Neuronal stem cell (in vitro differentiated cells): ENCODE measurements around the gene CCDC141.

ENCODE experiments used
- DNase-seq: peaks from one replicate; pipeline ENCODE4 v3.0.0-alpha.2; 2013; ENCODE audit warnings: low spot score
- H2AFZ ChIP-seq: one replicate; pipeline ENCODE4 v1.6.1; 2013; ENCODE audit warnings: mild to moderate bottlenecking, low read length, inconsistent platforms
- H2AK5ac ChIP-seq: 2 replicates; pipeline ENCODE4 v1.6.1; 2013; ENCODE audit warnings: low read depth, mild to moderate bottlenecking, inconsistent platforms, low read length, moderate library complexity, mixed read lengths
- H2BK120ac ChIP-seq: 2 replicates; pipeline ENCODE4 v1.6.1; 2013; ENCODE audit warnings: low read depth, mild to moderate bottlenecking, inconsistent platforms, low read length, moderate library complexity, mixed read lengths
- H2BK12ac ChIP-seq: one replicate; pipeline ENCODE4 v1.6.1; 2013; ENCODE audit warnings: low read length, inconsistent platforms
- H2BK15ac ChIP-seq: 2 replicates; pipeline ENCODE4 v1.6.1; 2013; ENCODE audit warnings: mild to moderate bottlenecking, low read length, inconsistent platforms, mixed read lengths
- H2BK5ac ChIP-seq: one replicate; pipeline ENCODE4 v1.6.1; 2013; ENCODE audit warnings: inconsistent platforms, mild to moderate bottlenecking, low read length, moderate library complexity
- H3K14ac ChIP-seq: one replicate; pipeline ENCODE4 v1.6.1; 2013; ENCODE audit warnings: low read length, inconsistent platforms
- H3K18ac ChIP-seq: 2 replicates; pipeline ENCODE4 v1.6.1; 2013; ENCODE audit warnings: low read length, inconsistent platforms
- H3K23ac ChIP-seq: 2 replicates; pipeline ENCODE4 v1.6.1; 2013; ENCODE audit warnings: low read depth, mild to moderate bottlenecking, mixed read lengths, low read length, inconsistent platforms; ENCODE audit not compliant: poor library complexity
- H3K27ac ChIP-seq: replicated peaks from 3 replicates; pipeline ENCODE4 v1.5.1; 2013; ENCODE audit warnings: low read length, inconsistent platforms
- H3K27me3 ChIP-seq, 3 experiments: 2 replicates each; pipeline ENCODE4 v1.6.1; 2013; ENCODE audit warnings: low read length in 3 of 3, mild to moderate bottlenecking in 2 of 3, inconsistent platforms in 1 of 3, low read depth in 1 of 3, mixed read lengths in 1 of 3, moderate library complexity in 1 of 3; ENCODE audit not compliant: control insufficient read depth in 3 of 3, insufficient read depth in 3 of 3
- H3K36me3 ChIP-seq, 2 donors: replicated peaks in 1 of 2; 2 replicates each; pipeline ENCODE4 v1.6.1; 2013; ENCODE audit warnings: low read length in 2 of 2; ENCODE audit not compliant: control insufficient read depth in 2 of 2, insufficient read depth in 2 of 2
- H3K4ac ChIP-seq: 2 replicates; pipeline ENCODE4 v1.6.1; 2013; ENCODE audit warnings: inconsistent platforms, mild to moderate bottlenecking, low read length, moderate library complexity
- H3K4me1 ChIP-seq, 2 donors: 1 replicate in 1 of 2; 2 replicates in 1 of 2; pipeline ENCODE4 v1.6.1; 2013; ENCODE audit warnings: low read length in 2 of 2, low read depth in 1 of 2; ENCODE audit not compliant: control insufficient read depth in 2 of 2, insufficient read depth in 1 of 2
- H3K4me2 ChIP-seq: one replicate; pipeline ENCODE4 v1.6.1; 2013; ENCODE audit warnings: mild to moderate bottlenecking, low read length, inconsistent platforms; ENCODE audit not compliant: insufficient read depth, poor library complexity, severe bottlenecking
- H3K4me3 ChIP-seq, 2 donors: 2 replicates each; pipeline ENCODE4 v1.5.1; 2013; ENCODE audit warnings: low read length in 2 of 2, mild to moderate bottlenecking in 2 of 2, inconsistent platforms in 1 of 2, moderate library complexity in 1 of 2
- H3K79me1 ChIP-seq: one replicate; pipeline ENCODE4 v1.6.1; 2013; ENCODE audit warnings: low read depth, mild to moderate bottlenecking, inconsistent platforms, low read length, moderate library complexity
- H3K9ac ChIP-seq: one replicate; pipeline ENCODE4 v1.6.1; 2013; ENCODE audit warnings: mild to moderate bottlenecking, low read depth, low read length, inconsistent platforms; ENCODE audit not compliant: poor library complexity
- H3K9me3 ChIP-seq, 2 donors: replicated peaks in 1 of 2; 2 replicates each; pipeline versions ENCODE3 to v1.6.1; 2013; ENCODE audit warnings: low read length in 2 of 2, mild to moderate bottlenecking in 2 of 2, inconsistent platforms in 1 of 2, low read depth in 1 of 2, mixed read lengths in 1 of 2, moderate library complexity in 1 of 2; ENCODE audit not compliant: control insufficient read depth in 2 of 2, insufficient read depth in 1 of 2
- H4K8ac ChIP-seq: one replicate; pipeline ENCODE4 v1.6.1; 2013; ENCODE audit warnings: low read depth, mild to moderate bottlenecking, inconsistent platforms, low read length, moderate library complexity
- H4K91ac ChIP-seq: one replicate; pipeline ENCODE4 v1.6.1; 2013; ENCODE audit warnings: low read length, low read depth, mild to moderate bottlenecking, inconsistent platforms; ENCODE audit not compliant: poor library complexity
- WGBS, 2 donors: extraction: QIAGEN DNeasy Blood & Tissue Kit; methylation state at CpG; one replicate each; pipeline ENCODE4 v1.1.7; 2013; ENCODE audit warnings: missing lambda C conversion rate in 2 of 2, mixed read lengths in 1 of 2; ENCODE audit not compliant: insufficient read length in 2 of 2, insufficient replicate concordance in 1 of 2; ENCODE audit errors: extremely low coverage in 2 of 2; 5-methylcytosine and 5-hydroxymethylcytosine counted together

The CCDC141 gene

GRCh38 chr2:178844269-178844668, 205.7 kb downstream of the CCDC141 start:
- Histone ChIP-seq H3K79me1 (no peaks in the 10 kb centered on the region), H2BK15ac (no peak overlapping the region), H2AFZ (no peak overlapping the region), H2BK5ac (no peak overlapping the region), H3K27ac (no peak overlapping the region), H3K18ac (no peak overlapping the region), H2BK120ac (no peak overlapping the region), H3K9ac (no peak overlapping the region), H3K4ac (no peak overlapping the region), H4K8ac (no peak overlapping the region), H3K36me3 (no peaks in the 10 kb centered on the region), H2BK12ac (no peak overlapping the region), H3K4me1 (no peaks in the 10 kb centered on the region), H3K14ac (no peak overlapping the region), H3K9me3 (peaks cover 0 to 2% of the 10 kb centered on the region in 2 donors), H3K23ac (no peak overlapping the region), H3K4me2 (no peak overlapping the region), H3K27me3 (no peaks in the 10 kb centered on the region), H2AK5ac (no peak overlapping the region), H3K4me3 (no peak overlapping the region), H4K91ac (no peak overlapping the region)
- WGBS, 2 donors: no CpG with 5 or more reads among the region's 4 CpGs
- no peak for DNase-seq

GRCh38 chr2:178843697-178844096, 206.2 kb downstream of the CCDC141 start:
- no peaks in the 10 kb centered on the region for H3K27me3 ChIP-seq
- H3K4ac ChIP-seq: no peak overlapping the region
- H2BK15ac ChIP-seq: no peak overlapping the region
- H2AK5ac ChIP-seq: no peak overlapping the region
- no peak overlapping the region for H3K4me3 ChIP-seq
- peaks cover 0 to 2% of the 10 kb centered on the region in 2 donors for H3K9me3 ChIP-seq
- H3K36me3 ChIP-seq: no peaks in the 10 kb centered on the region
- H4K8ac ChIP-seq: no peak overlapping the region
- no peak overlapping the region for H4K91ac ChIP-seq
- H3K18ac ChIP-seq: no peak overlapping the region
- H3K4me2 ChIP-seq: no peak overlapping the region
- H2BK120ac ChIP-seq: no peak overlapping the region
- H3K79me1 ChIP-seq: no peaks in the 10 kb centered on the region
- H3K23ac ChIP-seq: no peak overlapping the region
- DNase-seq: no peak
- H2AFZ ChIP-seq: no peak overlapping the region
- no peak overlapping the region for H2BK12ac ChIP-seq
- H3K27ac ChIP-seq: no peak overlapping the region
- H2BK5ac ChIP-seq: no peak overlapping the region
- no peak overlapping the region for H3K9ac ChIP-seq
- WGBS, 2 donors: no CpG with 5 or more reads among the region's 1 CpG
- H3K4me1 ChIP-seq: no peaks in the 10 kb centered on the region
- H3K14ac ChIP-seq: no peak overlapping the region

DNA sequence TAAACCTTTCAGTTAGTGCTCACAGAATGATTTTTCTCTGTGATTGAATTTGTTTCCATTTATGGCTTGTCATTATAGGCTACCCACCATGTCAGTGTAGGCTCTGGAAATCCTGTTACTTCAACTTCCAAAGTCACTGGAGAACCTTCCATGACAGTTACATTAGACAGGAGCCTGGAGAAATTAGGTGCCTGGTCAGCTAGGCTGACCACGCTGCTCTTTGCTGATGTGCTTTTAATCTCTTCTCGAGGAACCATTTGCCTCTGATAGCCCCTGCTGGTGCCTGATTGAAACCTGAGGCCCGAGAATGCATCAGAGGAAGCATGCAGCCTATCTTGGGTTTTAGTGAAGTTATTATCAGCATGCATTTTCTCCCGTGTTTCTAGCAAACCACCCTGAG, 213.1 kb downstream of the CCDC141 start:
- H3K9me3 ChIP-seq: no peaks in the 10 kb centered on the region
- no CpG with 5 or more reads among the region's 4 CpGs for WGBS, 2 donors
- no peak overlapping the region for H2BK5ac ChIP-seq
- no peak overlapping the region for H2BK15ac ChIP-seq
- no peak overlapping the region for H3K4ac ChIP-seq
- no peaks in the 10 kb centered on the region for H3K27me3 ChIP-seq
- H3K9ac ChIP-seq: no peak overlapping the region
- H4K91ac ChIP-seq: no peak overlapping the region
- peaks cover 0 to 2% of the 10 kb centered on the region in 2 donors for H3K4me1 ChIP-seq
- no peaks in the 10 kb centered on the region for H3K79me1 ChIP-seq
- H3K23ac ChIP-seq: no peak overlapping the region
- no peak overlapping the region for H4K8ac ChIP-seq
- H3K4me2 ChIP-seq: no peak overlapping the region
- H3K18ac ChIP-seq: no peak overlapping the region
- H2AK5ac ChIP-seq: no peak overlapping the region
- no peak overlapping the region for H3K4me3 ChIP-seq
- H3K27ac ChIP-seq: no peak overlapping the region
- H2BK12ac ChIP-seq: no peak overlapping the region
- H2BK120ac ChIP-seq: no peak overlapping the region
- DNase-seq: no peak
- H2AFZ ChIP-seq: peak overlapping the region; percentile 2
- H3K36me3 ChIP-seq: no peaks in the 10 kb centered on the region
- no peak overlapping the region for H3K14ac ChIP-seq

GRCh38 chr2:178834086-178834485, 215.9 kb downstream of the CCDC141 start:
- Histone ChIP-seq H3K4me3 (no peak overlapping the region), H2AK5ac (no peak overlapping the region)

More at GRCh38 chr2:178834086-178834485, 215.9 kb downstream of the CCDC141 start:
- H3K4me2 ChIP-seq: no peak overlapping the region
- H3K14ac ChIP-seq: no peak overlapping the region
- H3K27ac ChIP-seq: no peak overlapping the region
- no peak overlapping the region for H4K91ac ChIP-seq
- no peak overlapping the region for H2BK120ac ChIP-seq
- no peaks in the 10 kb centered on the region for H3K79me1 ChIP-seq
- no peak overlapping the region for H2BK15ac ChIP-seq
- no peak overlapping the region for H2AFZ ChIP-seq
- H3K4me1 ChIP-seq: peaks cover 0 to 2% of the 10 kb centered on the region in 2 donors
- no CpG with 5 or more reads among the region's 9 CpGs for WGBS, 2 donors
- no peak overlapping the region for H4K8ac ChIP-seq
- H3K4ac ChIP-seq: no peak overlapping the region
- H3K23ac ChIP-seq: no peak overlapping the region
- H2BK12ac ChIP-seq: no peak overlapping the region
- no peaks in the 10 kb centered on the region for H3K27me3 ChIP-seq
- H3K9me3 ChIP-seq: no peaks in the 10 kb centered on the region
- no peaks in the 10 kb centered on the region for H3K36me3 ChIP-seq
- no peak overlapping the region for H2BK5ac ChIP-seq
- H3K9ac ChIP-seq: no peak overlapping the region
- H3K18ac ChIP-seq: no peak overlapping the region
- no peak for DNase-seq
